Neural progenitor cell (in vitro differentiated cells): ENCODE data around the gene NDUFS8.

ENCODE experiments used
- CTCF ChIP-seq: fragments of 200-600 bp; sonication (generic); IDR thresholded peaks from 2 replicates; pipeline ENCODE4 v1.5.1; 2017; ENCODE audit warnings: antibody characterized with exemption, mild to moderate bottlenecking
- EZH2 ChIP-seq: fragments of 200-600 bp; sonication (generic); IDR thresholded peaks from 2 replicates; pipeline ENCODE4 v1.6.1; 2017; ENCODE audit warnings: antibody characterized with exemption, mild to moderate bottlenecking, moderate library complexity
- EZH2phosphoT487 ChIP-seq: fragments of 200-600 bp; sonication (generic); IDR thresholded peaks from 2 replicates; pipeline ENCODE4 v1.6.1; 2017; ENCODE audit warnings: antibody characterized with exemption

- TF ChIP-seq CTCF, result no peak
- TF ChIP-seq EZH2, result no peak
- TF ChIP-seq EZH2phosphoT487, result no peak
These were observed 23.7 kb downstream of the NDUFS8 start for GRCh38 chr11:68053981-68054812.
